Lower leg skin (tissue), 4 donors: ENCODE data around the gene ATP11C. TPM values are rescaled to one million over a fixed set of nuclear protein-coding genes. Genes with fewer than 3 reads are reported as not detected.
"Not testable (repeated sequence)": the region's sequence is repeated elsewhere in the genome, so short reads cannot be mapped to it uniquely, and the experiment has no call there.

ENCODE experiments used
- DNase-seq, 2 donors: peaks; one replicate each; pipeline ENCODE4 v3.0.0-alpha.2; 2019; ENCODE audit warnings: low spot score in 2 of 2
- H3K4me3 ChIP-seq: fragments of 200-600 bp; sonication (generic); 2 replicates; pipeline ENCODE4 v1.5.1; 2017; ENCODE audit warnings: mild to moderate bottlenecking, low read depth; ENCODE audit not compliant: poor library complexity, severe bottlenecking
- CTCF ChIP-seq, 3 donors: fragments of 450-650 bp; IDR thresholded peaks; one replicate each; pipeline ENCODE4 v1.5.1; 2016; ENCODE audit warnings: antibody characterized with exemption in 3 of 3, mild to moderate bottlenecking in 3 of 3, moderate library complexity in 2 of 3
- POLR2A ChIP-seq, 2 donors: fragments of 450-650 bp; IDR thresholded peaks; one replicate each; pipeline ENCODE4 v1.6.1; 2016 to 2017; ENCODE audit warnings: antibody characterized with exemption in 2 of 2, mild to moderate bottlenecking in 1 of 2, moderate library complexity in 1 of 2
- WGBS, 2 donors: methylation state at CpG; one replicate each; pipeline ENCODE4 v1.1.5; 2018; 5-methylcytosine and 5-hydroxymethylcytosine counted together
- intact Hi-C: fragments of 100-400 bp; cut with DNase I; formaldehyde crosslinking; loops from one replicate; pipeline ENCODE4 v1.15.0; 2023; ENCODE audit warnings: low total_unique reads
- total RNA-seq, 4 donors: library from RNA; depleted of rRNA; stranded (reverse); fragments of >200 nt; gene quantifications; one replicate each; pipeline ENCODE4 v1.1.0, GENCODE V29; 2016

ATP11C gene
- total RNA-seq, 4 donors from 2014 or later = 9.4 to 17.0 (median 13.5) TPM

- DNase-seq = no peak
- intact Hi-C loops = no loop called here
- no peak overlapping the region for H3K4me3 ChIP-seq
- TF ChIP-seq POLR2A (IDR thresholded peaks at IDR 0.05) = no peak
- TF ChIP-seq CTCF (IDR thresholded peaks at IDR 0.05) = no peak
- 82 to 95% methylated on average over 3 of the region's 3 CpGs for WGBS, 2 donors
These were observed 230.2 kb downstream of the ATP11C start for GRCh38 chrX:139702658-139703057.

- TF ChIP-seq CTCF (IDR thresholded peaks at IDR 0.05) = no peak
- TF ChIP-seq POLR2A (IDR thresholded peaks at IDR 0.05) = no peak
- no peak for DNase-seq
- 34 to 67% methylated on average over 8 of the region's 8 CpGs for WGBS, 2 donors
- intact Hi-C loops = no loop called here
- no peak overlapping the region for H3K4me3 ChIP-seq
These were observed 239.9 kb downstream of the ATP11C start for GRCh38 chrX:139692908-139693307.

- H3K4me3 ChIP-seq = no peak overlapping the region
- intact Hi-C loops = no loop called here
- no peak for DNase-seq
- 18 to 60% methylated on average over 2 to 11 of the region's 11 CpGs for WGBS, 2 donors
- TF ChIP-seq CTCF (IDR thresholded peaks at IDR 0.05) = no peak
- TF ChIP-seq POLR2A (IDR thresholded peaks at IDR 0.05) = no peak
These were observed 240.4 kb downstream of the ATP11C start for GRCh38 chrX:139692506-139692849.

- TF ChIP-seq CTCF (IDR thresholded peaks at IDR 0.05) (no peak), POLR2A (IDR thresholded peaks at IDR 0.05) (no peak)
- DNase-seq = no peak
- 0 to 28% methylated on average over 11 to 17 of the region's 52 CpGs for WGBS, 2 donors
- H3K4me3 ChIP-seq = no peak overlapping the region
- intact Hi-C loops = no loop called here
These were observed 240.9 kb downstream of the ATP11C start for GRCh38 chrX:139691843-139692505.

GRCh38 chrX:139691493-139691842 lies 241.4 kb downstream of the ATP11C start:
- no peak overlapping the region for H3K4me3 ChIP-seq
- DNase-seq = no peak
- 1 to 27% methylated on average over 22 to 23 of the region's 23 CpGs for WGBS, 2 donors
- intact Hi-C loops = no loop called here
- no peak for TF ChIP-seq CTCF (IDR thresholded peaks at IDR 0.05)
- TF ChIP-seq POLR2A (IDR thresholded peaks at IDR 0.05) = no peak

- 81 to 90% methylated on average over 7 of the region's 7 CpGs for WGBS, 2 donors
- not testable (repeated sequence) for DNase-seq, H3K4me3 ChIP-seq
- intact Hi-C loops = loop anchor here (5.0 kb wide), 1 partner anchor 1768 kb away; no protein-coding TSS in a partner anchor
These were observed 247.7 kb downstream of the ATP11C start for GRCh38 chrX:139685175-139685574.
